Loucy (cell line): ENCODE results near the gene KRTAP10-2.

Source experiments
- EZH2phosphoT487 ChIP-seq: fragments of 200-600 bp; IDR thresholded peaks from 2 replicates; pipeline ENCODE4 v1.6.1; 2018; ENCODE audit warnings: antibody characterized with exemption, mild to moderate bottlenecking, moderate library complexity, borderline replicate concordance
- TF ChIP-seq, protein P1 (sequence below): fragments of 200-600 bp; sonication (generic); conservative IDR thresholded peaks from 2 replicates; pipeline ENCODE4 v1.5.1; 2014; ENCODE audit warnings: mild to moderate bottlenecking, antibody characterized with exemption, low read length

DNA sequence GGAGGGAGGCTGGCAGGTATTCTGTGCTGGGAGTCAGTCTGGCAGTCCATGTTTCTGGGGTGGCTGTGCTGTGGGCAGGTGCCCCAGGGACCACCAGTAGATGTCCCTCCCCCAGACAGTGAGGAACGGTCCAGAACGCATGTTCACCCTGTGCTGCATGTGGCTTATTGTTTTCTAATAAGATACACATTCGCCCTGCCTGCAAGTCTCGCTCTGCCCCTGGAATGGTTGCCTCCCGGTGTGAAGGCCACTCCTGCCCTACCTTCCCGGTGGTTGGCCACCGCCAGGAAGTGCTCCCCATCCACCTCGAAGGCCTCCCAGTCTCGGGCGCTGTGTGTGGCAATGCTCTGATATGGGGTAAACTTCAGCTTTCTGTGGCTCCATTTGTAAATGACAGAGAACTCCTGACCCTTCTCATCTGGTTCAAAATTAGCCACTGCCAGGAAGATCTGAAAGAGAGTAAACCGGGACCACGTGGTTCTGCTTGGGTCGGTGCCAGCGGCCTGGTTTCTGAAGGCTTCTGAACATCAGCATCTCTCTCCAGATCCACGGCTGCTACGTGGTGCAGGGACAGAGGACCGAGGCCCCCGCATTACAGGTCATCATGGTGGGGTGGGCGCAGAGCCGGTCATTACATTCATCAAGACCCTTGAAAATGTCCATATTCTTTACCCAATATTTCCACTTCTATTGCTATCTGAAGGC lies 25.8 kb downstream of the KRTAP10-2 start:
- TF ChIP-seq, protein P1, sequence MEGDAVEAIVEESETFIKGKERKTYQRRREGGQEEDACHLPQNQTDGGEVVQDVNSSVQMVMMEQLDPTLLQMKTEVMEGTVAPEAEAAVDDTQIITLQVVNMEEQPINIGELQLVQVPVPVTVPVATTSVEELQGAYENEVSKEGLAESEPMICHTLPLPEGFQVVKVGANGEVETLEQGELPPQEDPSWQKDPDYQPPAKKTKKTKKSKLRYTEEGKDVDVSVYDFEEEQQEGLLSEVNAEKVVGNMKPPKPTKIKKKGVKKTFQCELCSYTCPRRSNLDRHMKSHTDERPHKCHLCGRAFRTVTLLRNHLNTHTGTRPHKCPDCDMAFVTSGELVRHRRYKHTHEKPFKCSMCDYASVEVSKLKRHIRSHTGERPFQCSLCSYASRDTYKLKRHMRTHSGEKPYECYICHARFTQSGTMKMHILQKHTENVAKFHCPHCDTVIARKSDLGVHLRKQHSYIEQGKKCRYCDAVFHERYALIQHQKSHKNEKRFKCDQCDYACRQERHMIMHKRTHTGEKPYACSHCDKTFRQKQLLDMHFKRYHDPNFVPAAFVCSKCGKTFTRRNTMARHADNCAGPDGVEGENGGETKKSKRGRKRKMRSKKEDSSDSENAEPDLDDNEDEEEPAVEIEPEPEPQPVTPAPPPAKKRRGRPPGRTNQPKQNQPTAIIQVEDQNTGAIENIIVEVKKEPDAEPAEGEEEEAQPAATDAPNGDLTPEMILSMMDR: no peak
- TF ChIP-seq EZH2phosphoT487: no peak
